Measurements from ENCODE around the gene MKRN3.
"Not testable (repeated sequence)": the region's sequence is repeated elsewhere in the genome, so short reads cannot be mapped to it uniquely, and the experiment has no call there.

Gene MKRN3

DNA sequence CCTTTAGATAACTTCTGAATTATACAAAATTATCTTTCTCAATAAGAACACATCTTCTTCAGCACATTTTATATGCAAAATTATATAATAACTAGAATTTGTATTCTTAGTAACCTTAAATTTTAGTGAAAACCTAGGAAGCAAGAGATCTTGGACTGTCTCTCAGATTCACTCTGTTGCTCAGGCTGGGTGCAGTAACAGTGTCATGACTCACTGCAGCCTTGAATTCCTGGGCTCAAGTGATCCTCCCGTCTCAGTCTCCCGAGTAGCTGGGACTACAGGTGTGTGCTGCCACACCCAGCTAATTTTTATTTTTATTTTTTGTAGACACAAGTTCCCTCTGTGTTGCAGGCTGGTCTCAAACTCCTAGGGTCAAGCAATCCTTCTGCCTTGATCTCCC, 29.9 kb downstream of the MKRN3 start:
- TF ChIP-seq, protein P1, sequence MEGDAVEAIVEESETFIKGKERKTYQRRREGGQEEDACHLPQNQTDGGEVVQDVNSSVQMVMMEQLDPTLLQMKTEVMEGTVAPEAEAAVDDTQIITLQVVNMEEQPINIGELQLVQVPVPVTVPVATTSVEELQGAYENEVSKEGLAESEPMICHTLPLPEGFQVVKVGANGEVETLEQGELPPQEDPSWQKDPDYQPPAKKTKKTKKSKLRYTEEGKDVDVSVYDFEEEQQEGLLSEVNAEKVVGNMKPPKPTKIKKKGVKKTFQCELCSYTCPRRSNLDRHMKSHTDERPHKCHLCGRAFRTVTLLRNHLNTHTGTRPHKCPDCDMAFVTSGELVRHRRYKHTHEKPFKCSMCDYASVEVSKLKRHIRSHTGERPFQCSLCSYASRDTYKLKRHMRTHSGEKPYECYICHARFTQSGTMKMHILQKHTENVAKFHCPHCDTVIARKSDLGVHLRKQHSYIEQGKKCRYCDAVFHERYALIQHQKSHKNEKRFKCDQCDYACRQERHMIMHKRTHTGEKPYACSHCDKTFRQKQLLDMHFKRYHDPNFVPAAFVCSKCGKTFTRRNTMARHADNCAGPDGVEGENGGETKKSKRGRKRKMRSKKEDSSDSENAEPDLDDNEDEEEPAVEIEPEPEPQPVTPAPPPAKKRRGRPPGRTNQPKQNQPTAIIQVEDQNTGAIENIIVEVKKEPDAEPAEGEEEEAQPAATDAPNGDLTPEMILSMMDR (IDR thresholded peaks at IDR 0.05; ENCODE audit: control insufficient read depth, insufficient read depth, low read depth, low read length, missing control alignments) = no peak
- no peak overlapping the region for H3K4me3 ChIP-seq (ENCODE audit: control insufficient read depth, low read depth, low read length)
- DNase-seq (ENCODE audit: low read depth) = no peak

DNA sequence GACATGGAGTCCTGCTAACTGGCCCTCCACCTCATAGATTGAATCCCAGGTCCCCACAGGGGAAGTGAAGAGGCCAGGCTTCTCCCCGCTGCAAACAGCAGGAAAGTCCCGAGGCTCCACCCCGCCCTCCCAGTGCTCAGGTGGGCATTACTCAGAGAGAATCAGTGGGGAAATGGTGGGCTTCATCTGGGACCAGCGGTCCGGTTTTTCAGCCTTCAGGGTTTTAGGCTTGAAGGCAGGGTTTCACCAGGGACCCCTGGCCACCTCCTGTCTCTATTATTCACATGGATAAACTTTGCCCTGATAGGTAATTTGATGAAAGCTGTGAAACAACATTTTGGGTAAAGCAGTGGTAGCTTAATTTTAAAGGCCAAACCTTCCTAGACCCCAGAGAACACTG, 31.3 kb downstream of the MKRN3 start:
- H3K4me3 ChIP-seq (ENCODE audit: control insufficient read depth, low read depth, low read length) = no peak overlapping the region
- no peak for DNase-seq (ENCODE audit: low read depth)
- TF ChIP-seq, protein P1 (IDR thresholded peaks at IDR 0.05; ENCODE audit: control insufficient read depth, insufficient read depth, low read depth, low read length, missing control alignments) = no peak

DNA sequence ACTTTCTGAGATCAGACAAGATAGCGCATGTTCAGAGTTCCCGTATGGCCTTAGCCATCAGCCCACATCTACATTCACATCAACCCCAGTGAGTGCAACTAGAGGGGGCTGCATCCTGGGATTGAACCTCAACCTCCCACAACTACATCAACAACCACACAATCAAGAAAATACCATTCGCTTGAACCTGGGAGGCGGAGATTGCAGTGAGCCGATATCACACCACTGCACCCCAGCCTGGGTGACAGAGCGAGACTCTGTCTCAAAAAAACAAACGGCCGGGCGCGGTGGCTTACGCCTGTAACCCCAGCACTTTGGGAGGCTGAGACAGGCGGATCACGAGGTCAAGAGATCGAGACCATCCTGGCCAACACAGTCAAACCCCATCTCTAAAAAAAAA, 31.8 kb downstream of the MKRN3 start:
- DNase-seq (ENCODE audit: low read depth) = not testable (repeated sequence)

DNA sequence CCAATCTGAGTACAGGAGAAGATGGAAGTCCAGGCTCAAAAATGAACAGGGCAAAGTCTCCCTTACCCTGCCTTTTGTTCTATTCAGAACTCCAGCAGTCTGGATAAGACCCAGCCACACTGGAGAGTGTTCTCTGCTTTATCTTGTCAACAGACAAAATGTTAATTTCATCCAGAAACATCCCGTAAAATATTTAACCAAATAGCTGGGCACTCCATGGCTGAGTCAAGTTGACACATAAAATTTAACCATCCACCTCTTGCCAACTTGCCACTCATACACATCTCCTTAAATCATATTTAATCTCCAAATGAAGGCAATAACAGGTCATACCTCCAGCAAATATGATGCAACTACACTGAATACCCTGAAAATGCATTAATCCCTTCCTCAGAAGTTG, 33.6 kb downstream of the MKRN3 start:
- DNase-seq (ENCODE audit: low read depth) = no peak
- no peak overlapping the region for H3K4me3 ChIP-seq (ENCODE audit: control insufficient read depth, low read depth, low read length)
- TF ChIP-seq, protein P1 (IDR thresholded peaks at IDR 0.05; ENCODE audit: control insufficient read depth, insufficient read depth, low read depth, low read length, missing control alignments) = no peak

More for the DNA sequence above, 31.8 kb downstream of the MKRN3 start:
- not testable (repeated sequence) for H3K4me3 ChIP-seq (ENCODE audit: control insufficient read depth, low read depth, low read length)

DNA sequence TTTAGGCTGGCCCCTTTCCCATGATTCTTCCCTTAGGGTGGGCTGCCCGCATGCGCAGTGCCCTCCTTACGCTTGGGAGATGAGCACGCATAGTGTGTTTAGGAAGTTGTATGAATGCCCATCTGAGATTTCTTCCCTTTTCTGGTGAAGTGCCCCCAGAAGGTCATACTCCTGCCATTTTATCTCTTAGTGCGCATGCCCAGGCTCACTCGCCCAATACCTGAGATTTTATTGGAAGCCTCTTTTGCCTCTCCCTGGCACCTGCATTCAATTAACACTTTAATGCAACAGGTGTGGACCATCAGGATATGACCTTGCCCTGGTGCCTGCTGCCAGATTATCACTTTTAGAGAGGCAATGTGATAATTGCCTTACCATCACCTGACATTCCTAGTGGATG, 36.6 kb downstream of the MKRN3 start:
- TF ChIP-seq, protein P1 (IDR thresholded peaks at IDR 0.05; ENCODE audit: control insufficient read depth, insufficient read depth, low read depth, low read length, missing control alignments) = no peak
- no peak for DNase-seq (ENCODE audit: low read depth)
- no peak overlapping the region for H3K4me3 ChIP-seq (ENCODE audit: control insufficient read depth, low read depth, low read length)

DNA sequence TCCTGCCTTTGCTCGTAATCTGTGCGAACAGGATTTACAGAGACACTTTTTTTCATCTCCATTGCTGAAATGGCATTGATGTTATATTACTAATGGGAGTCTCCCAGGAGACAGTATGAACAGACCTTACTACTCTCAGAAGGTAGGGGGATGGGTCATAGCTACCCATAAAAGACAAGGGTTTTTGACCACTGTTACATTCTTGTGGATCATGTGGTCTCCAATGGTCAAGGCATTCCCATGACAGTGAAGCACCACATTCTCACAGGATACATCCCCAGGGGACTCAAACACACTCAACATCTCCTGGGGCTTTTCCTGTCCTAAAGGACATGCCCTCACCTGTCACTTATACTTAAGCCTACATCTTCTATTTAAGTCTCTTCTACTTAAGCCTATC, 40.8 kb downstream of the MKRN3 start:
- no peak overlapping the region for H3K4me3 ChIP-seq (ENCODE audit: control insufficient read depth, low read depth, low read length)
- TF ChIP-seq, protein P1 (IDR thresholded peaks at IDR 0.05; ENCODE audit: control insufficient read depth, insufficient read depth, low read depth, low read length, missing control alignments) = no peak
- no peak for DNase-seq (ENCODE audit: low read depth)

DNA sequence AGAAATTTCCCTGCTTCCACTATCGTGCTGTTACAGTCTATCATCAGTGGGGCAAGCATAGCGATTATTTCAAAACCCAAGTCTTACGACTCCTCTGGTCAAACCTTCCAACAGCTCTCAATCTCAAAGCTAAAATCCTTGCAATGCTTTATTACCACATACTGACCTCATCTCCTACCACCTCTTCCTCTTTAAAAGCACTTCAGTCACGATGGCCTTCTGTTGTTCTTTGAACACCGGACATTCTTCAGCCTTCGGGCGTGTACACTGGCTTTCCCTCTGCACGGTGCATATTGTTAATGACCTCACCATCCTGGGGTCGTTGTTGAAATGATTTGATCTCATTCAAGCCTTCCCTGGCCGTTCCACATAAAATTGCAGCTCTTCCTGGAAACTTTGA, 51.1 kb downstream of the MKRN3 start:
- H3K4me3 ChIP-seq (ENCODE audit: control insufficient read depth, low read depth, low read length) = no peak overlapping the region
- TF ChIP-seq, protein P1 (IDR thresholded peaks at IDR 0.05; ENCODE audit: control insufficient read depth, insufficient read depth, low read depth, low read length, missing control alignments) = no peak
- DNase-seq (ENCODE audit: low read depth) = no peak
